ENCODE data around the gene COX8C. TPM values are rescaled to one million over a fixed set of nuclear protein-coding genes. Genes with fewer than 3 reads are reported as not detected.

The COX8C gene, protein sequence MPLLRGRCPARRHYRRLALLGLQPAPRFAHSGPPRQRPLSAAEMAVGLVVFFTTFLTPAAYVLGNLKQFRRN
- total RNA-seq (2021; ENCODE audit: unreplicated experiment) (not detected), Bru-seq, nascent RNA (not detected), BruChase-seq, experiment 1, labeled RNA remaining after a 2-hour chase (percentile 16 among the genes with signal in this experiment), BruChase-seq, experiment 2, labeled RNA remaining after a 6-hour chase (not detected)
- polyA plus RNA-seq (2012; ENCODE audit: insufficient read length): not detected
- long read RNA-seq: 0 reads

DNA sequence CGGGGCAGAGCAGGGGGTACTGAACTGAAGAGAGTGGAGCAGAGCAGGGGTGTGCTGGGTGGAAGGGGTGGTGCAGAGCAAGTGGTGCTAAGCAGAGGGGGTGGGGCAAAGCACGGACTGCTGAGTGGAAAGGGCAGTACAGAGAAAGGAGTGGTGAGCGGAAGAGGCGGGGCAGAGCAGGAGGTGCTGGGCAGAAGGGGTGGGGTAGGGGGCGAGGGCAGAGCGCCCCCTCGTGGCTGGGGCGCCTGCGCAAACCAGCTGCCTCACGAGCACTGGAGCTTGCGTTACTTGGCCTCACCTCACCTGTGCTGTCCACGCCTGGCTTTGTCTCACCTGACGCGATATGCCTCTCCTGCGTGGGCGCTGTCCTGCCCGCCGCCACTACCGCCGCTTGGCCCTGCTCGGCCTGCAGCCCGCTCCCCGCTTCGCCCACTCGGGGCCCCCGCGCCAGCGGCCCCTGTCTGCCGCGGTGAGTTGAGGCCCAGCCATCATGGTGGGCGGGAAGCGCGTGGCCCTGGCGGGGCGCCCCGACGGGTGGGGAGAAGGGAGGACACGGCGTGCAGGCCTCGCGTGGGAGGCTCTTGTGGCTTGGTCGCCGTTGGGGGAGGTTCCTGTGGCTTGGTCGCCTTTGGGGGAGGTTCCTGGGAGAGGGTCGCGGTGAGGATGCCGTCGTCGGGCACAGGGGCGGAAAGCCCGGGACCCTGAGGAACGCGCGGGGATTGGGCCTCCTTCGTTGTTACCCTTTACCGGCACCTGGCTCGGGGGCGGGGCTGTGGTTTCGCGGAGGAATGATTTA lies at the start of gene COX8C:
Gene COX8C, plus strand, starts transcription at position 257 of the 796 bp plus-strand sequence. Its CDS starts 87 bp downstream, at position 344.
- no peak for DNase-seq (ENCODE audit: low read depth, low spot score)
- Histone ChIP-seq H3K27me3 (ENCODE audit: control insufficient read depth, insufficient read depth, low read length) (no peaks in the 10 kb centered on the region), H3K36me3 (ENCODE audit: control insufficient read depth, insufficient read depth, low read length) (no peaks in the 10 kb centered on the region), H3K4me3 (ENCODE audit: low read depth in 2 of 2, low read length in 2 of 2) (no peak within 1 kb of the TSS), H3K4me1 (ENCODE audit: control insufficient read depth, insufficient read depth, low read length) (no peaks in the 10 kb centered on the region), H3K9me3 (ENCODE audit: control insufficient read depth, insufficient read depth, low read depth, low read length) (no peaks in the 10 kb centered on the region), H3K27ac (ENCODE audit: low read length) (no peak within 1 kb of the TSS)
- intact Hi-C loops (cut with micrococcal nuclease; ENCODE audit: unreplicated experiment): no loop called here
- BruUV-seq (replicated peaks): no TSS peak
- no peak for ATAC-seq
- in situ Hi-C loops (cut with HindIII; ENCODE audit: low pct_unique_long_range_greater_than_20kb, low sequenced_read_pairs): no loop called here
- no peak for TF ChIP-seq POLR2AphosphoS5 (IDR thresholded peaks at IDR 0.05; ENCODE audit: low read depth, low read length)
- TF ChIP-seq, protein P1, sequence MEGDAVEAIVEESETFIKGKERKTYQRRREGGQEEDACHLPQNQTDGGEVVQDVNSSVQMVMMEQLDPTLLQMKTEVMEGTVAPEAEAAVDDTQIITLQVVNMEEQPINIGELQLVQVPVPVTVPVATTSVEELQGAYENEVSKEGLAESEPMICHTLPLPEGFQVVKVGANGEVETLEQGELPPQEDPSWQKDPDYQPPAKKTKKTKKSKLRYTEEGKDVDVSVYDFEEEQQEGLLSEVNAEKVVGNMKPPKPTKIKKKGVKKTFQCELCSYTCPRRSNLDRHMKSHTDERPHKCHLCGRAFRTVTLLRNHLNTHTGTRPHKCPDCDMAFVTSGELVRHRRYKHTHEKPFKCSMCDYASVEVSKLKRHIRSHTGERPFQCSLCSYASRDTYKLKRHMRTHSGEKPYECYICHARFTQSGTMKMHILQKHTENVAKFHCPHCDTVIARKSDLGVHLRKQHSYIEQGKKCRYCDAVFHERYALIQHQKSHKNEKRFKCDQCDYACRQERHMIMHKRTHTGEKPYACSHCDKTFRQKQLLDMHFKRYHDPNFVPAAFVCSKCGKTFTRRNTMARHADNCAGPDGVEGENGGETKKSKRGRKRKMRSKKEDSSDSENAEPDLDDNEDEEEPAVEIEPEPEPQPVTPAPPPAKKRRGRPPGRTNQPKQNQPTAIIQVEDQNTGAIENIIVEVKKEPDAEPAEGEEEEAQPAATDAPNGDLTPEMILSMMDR (IDR thresholded peaks at IDR 0.05): peak; percentile 31; the same call in 1 of the 2 replicates
- CTCF ChIA-PET: no interaction called here
- POLR2A ChIA-PET: no interaction called here

DNA sequence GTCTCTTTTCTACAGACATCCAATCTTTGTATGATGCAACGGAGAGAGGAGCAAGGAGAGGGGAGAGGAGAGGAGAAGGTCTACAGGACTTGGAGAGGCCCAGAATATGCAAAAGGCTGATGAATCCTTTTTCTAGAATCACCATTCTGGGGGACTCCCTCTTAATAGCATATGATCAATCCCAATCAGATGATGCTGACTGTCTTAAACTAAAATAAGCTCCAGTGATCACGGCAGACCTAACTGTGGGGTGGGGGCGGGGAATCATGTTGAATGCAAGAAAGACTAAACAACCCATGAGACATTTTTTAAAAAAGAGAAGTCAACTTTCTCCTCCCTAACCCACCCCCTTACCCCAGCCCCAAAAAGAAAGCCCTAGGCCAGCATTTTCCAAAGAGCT lies 47.6 kb upstream of the COX8C start:
- no peak overlapping the region for H3K4me3 ChIP-seq (ENCODE audit: low read depth in 2 of 2, low read length in 2 of 2)
- DNase-seq (ENCODE audit: low read depth, low spot score) (no peak), ATAC-seq (no peak)
- intact Hi-C loops (cut with micrococcal nuclease; ENCODE audit: unreplicated experiment): no loop called here
- no peak overlapping the region for H3K27ac ChIP-seq (ENCODE audit: low read length)
- in situ Hi-C loops (cut with HindIII; ENCODE audit: low pct_unique_long_range_greater_than_20kb, low sequenced_read_pairs): no loop called here
- POLR2A ChIA-PET: no interaction called here
- no TSS peak for BruUV-seq (replicated peaks)
- CTCF ChIA-PET: no interaction called here
- H3K27me3 ChIP-seq (ENCODE audit: control insufficient read depth, insufficient read depth, low read length): no peaks in the 10 kb centered on the region
- H3K36me3 ChIP-seq (ENCODE audit: control insufficient read depth, insufficient read depth, low read length): no peaks in the 10 kb centered on the region
- H3K4me1 ChIP-seq (ENCODE audit: control insufficient read depth, insufficient read depth, low read length): no peaks in the 10 kb centered on the region; the same call in 1 of the 2 replicates
- no peak for TF ChIP-seq SIN3A (IDR thresholded peaks at IDR 0.05; ENCODE audit: borderline replicate concordance, insufficient read depth, low read depth, low read length)
- TF ChIP-seq, protein P2, sequence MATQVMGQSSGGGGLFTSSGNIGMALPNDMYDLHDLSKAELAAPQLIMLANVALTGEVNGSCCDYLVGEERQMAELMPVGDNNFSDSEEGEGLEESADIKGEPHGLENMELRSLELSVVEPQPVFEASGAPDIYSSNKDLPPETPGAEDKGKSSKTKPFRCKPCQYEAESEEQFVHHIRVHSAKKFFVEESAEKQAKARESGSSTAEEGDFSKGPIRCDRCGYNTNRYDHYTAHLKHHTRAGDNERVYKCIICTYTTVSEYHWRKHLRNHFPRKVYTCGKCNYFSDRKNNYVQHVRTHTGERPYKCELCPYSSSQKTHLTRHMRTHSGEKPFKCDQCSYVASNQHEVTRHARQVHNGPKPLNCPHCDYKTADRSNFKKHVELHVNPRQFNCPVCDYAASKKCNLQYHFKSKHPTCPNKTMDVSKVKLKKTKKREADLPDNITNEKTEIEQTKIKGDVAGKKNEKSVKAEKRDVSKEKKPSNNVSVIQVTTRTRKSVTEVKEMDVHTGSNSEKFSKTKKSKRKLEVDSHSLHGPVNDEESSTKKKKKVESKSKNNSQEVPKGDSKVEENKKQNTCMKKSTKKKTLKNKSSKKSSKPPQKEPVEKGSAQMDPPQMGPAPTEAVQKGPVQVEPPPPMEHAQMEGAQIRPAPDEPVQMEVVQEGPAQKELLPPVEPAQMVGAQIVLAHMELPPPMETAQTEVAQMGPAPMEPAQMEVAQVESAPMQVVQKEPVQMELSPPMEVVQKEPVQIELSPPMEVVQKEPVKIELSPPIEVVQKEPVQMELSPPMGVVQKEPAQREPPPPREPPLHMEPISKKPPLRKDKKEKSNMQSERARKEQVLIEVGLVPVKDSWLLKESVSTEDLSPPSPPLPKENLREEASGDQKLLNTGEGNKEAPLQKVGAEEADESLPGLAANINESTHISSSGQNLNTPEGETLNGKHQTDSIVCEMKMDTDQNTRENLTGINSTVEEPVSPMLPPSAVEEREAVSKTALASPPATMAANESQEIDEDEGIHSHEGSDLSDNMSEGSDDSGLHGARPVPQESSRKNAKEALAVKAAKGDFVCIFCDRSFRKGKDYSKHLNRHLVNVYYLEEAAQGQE (IDR thresholded peaks at IDR 0.05; ENCODE audit: insufficient read depth in 1 of 2, low read depth in 2 of 2, low read length in 1 of 2): no peak
- H3K9me3 ChIP-seq (ENCODE audit: control insufficient read depth, insufficient read depth, low read depth, low read length): no peaks in the 10 kb centered on the region

DNA sequence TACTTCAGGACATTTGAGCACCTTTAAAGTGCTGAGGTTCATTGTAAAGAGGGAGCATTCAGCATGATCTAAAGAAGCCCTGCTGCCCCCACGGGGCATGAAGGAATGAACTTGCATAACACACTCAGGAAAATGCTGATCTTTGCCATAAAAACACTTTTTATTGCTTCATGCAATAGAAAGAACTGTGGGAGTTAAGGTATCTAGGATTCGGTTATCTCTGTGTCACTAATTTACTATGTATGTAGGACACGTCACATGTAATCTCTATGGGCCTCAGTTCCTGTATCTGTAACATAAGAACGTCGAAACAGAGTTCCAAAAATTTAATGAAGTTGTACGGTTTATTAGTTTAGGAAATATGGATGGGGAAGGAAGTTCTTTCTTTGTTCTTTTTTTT lies 47.1 kb upstream of the COX8C start:
- Histone ChIP-seq H3K27me3 (ENCODE audit: control insufficient read depth, insufficient read depth, low read length) (no peaks in the 10 kb centered on the region), H3K36me3 (ENCODE audit: control insufficient read depth, insufficient read depth, low read length) (no peaks in the 10 kb centered on the region), H3K4me1 (ENCODE audit: control insufficient read depth, insufficient read depth, low read length) (no peaks in the 10 kb centered on the region; the same call in 1 of the 2 replicates), H3K9me3 (ENCODE audit: control insufficient read depth, insufficient read depth, low read depth, low read length) (no peaks in the 10 kb centered on the region), H3K27ac (ENCODE audit: low read length) (no peak overlapping the region), H3K4me3 (ENCODE audit: low read depth in 2 of 2, low read length in 2 of 2) (no peak overlapping the region)
- intact Hi-C loops (cut with micrococcal nuclease; ENCODE audit: unreplicated experiment) (no loop called here), in situ Hi-C loops (cut with HindIII; ENCODE audit: low pct_unique_long_range_greater_than_20kb, low sequenced_read_pairs) (no loop called here)
- POLR2A ChIA-PET: no interaction called here
- TF ChIP-seq, protein P2 (IDR thresholded peaks at IDR 0.05; ENCODE audit: insufficient read depth in 1 of 2, low read depth in 2 of 2, low read length in 1 of 2): no peak
- no peak for TF ChIP-seq SIN3A (IDR thresholded peaks at IDR 0.05; ENCODE audit: borderline replicate concordance, insufficient read depth, low read depth, low read length)
- TF ChIP-seq TCF7L2 (IDR thresholded peaks at IDR 0.05; ENCODE audit: low read depth, low read length): no peak
- TF ChIP-seq, protein P1 (IDR thresholded peaks at IDR 0.05): no peak
- TF ChIP-seq POLR2AphosphoS5 (IDR thresholded peaks at IDR 0.05; ENCODE audit: low read depth, low read length): no peak
- no peak for DNase-seq (ENCODE audit: low read depth, low spot score)
- CTCF ChIA-PET: no interaction called here
- ATAC-seq: no peak
- BruUV-seq (replicated peaks): no TSS peak
